ENCODE results near the gene IMMT.

IMMT gene

GRCh38 chr2:86097913-86098312, 97.3 kb downstream of the IMMT start:
- no peak overlapping the region for H3K4me3 ChIP-seq (ENCODE audit: low read depth, low read length)
- no peak for TF ChIP-seq CTCF (IDR thresholded peaks at IDR 0.05; ENCODE audit: low read depth, low read length)

- no peak overlapping the region for H3K4me3 ChIP-seq (ENCODE audit: low read depth, low read length)
- no peak for TF ChIP-seq CTCF (IDR thresholded peaks at IDR 0.05; ENCODE audit: low read depth, low read length)
These were observed 98.0 kb downstream of the IMMT start for GRCh38 chr2:86097114-86097896.

GRCh38 chr2:86094229-86094628, 101.0 kb downstream of the IMMT start:
- no peak overlapping the region for H3K4me3 ChIP-seq (ENCODE audit: low read depth, low read length)
- TF ChIP-seq CTCF (IDR thresholded peaks at IDR 0.05; ENCODE audit: low read depth, low read length) = no peak
